Upper lobe of left lung (tissue), 6 donors: ENCODE results near the gene TMEM140. TPM values are rescaled to one million over a fixed set of nuclear protein-coding genes. Genes with fewer than 3 reads are reported as not detected.

Experiments
- ATAC-seq, 2 donors: fragments of 200-7000 bp; cut with Tn5 transposase; one replicate each; pipeline ENCODE4 v1.9.1; 2022; ENCODE audit warnings: mild to moderate bottlenecking in 2 of 2, moderate library complexity in 2 of 2; ENCODE audit not compliant: low FRiP score in 2 of 2
- DNase-seq, 2 donors: peaks; one replicate each; pipeline ENCODE4 v3.0.0-alpha.2; 2019 to 2020
- H3K27ac ChIP-seq, 4 donors: fragments of 200-600 bp; sonication (generic); one replicate each; pipeline ENCODE4 v1.5.1; 2016 to 2019
- H3K27me3 ChIP-seq, 4 donors: fragments of 200-600 bp; sonication (generic); one replicate each; pipeline ENCODE4 v1.5.1; 2017 to 2019
- H3K36me3 ChIP-seq, 4 donors: fragments of 200-600 bp; sonication (generic); one replicate each; pipeline ENCODE4 v1.5.1; 2016 to 2019
- H3K4me1 ChIP-seq, 4 donors: fragments of 200-600 bp; sonication (generic); one replicate each; pipeline ENCODE4 v1.5.1; 2018 to 2019
- H3K4me3 ChIP-seq, 4 donors: fragments of 200-600 bp; sonication (generic); one replicate each; pipeline ENCODE4 v1.5.1; 2017 to 2019; ENCODE audit warnings: mild to moderate bottlenecking in 2 of 4, moderate library complexity in 1 of 4
- H3K9me3 ChIP-seq, 4 donors: fragments of 200-600 bp; sonication (generic); one replicate each; pipeline ENCODE4 v1.5.1; 2018 to 2019
- EP300 ChIP-seq, 4 donors: sonication (generic); formaldehyde crosslinking; IDR thresholded peaks; one replicate each; pipeline ENCODE4 v1.5.1; 2017; ENCODE audit warnings: antibody characterized with exemption in 4 of 4, control low read depth in 2 of 4
- POLR2A ChIP-seq, 4 donors: fragments of 450-650 bp; IDR thresholded peaks; one replicate each; pipeline ENCODE4 v1.5.1; 2016 to 2017; ENCODE audit warnings: antibody characterized with exemption in 4 of 4, mild to moderate bottlenecking in 2 of 4
- POLR2AphosphoS5 ChIP-seq, 2 donors: sonication (generic); formaldehyde crosslinking; IDR thresholded peaks; one replicate each; pipeline ENCODE4 v1.5.1; 2017; ENCODE audit warnings: antibody characterized with exemption in 2 of 2
- WGBS, 2 donors: methylation state at CpG; one replicate each; pipeline ENCODE4 v1.1.5; 2017 to 2018; 5-methylcytosine and 5-hydroxymethylcytosine counted together
- total RNA-seq, 6 donors: library from RNA; depleted of rRNA in 4 of 6; stranded (reverse); fragments of >200 nt in 4 of 6; gene quantifications; one replicate each; pipeline versions ENCODE4 v1.1.0 to v1.2.1, GENCODE V29; 2016 to 2021
- TF ChIP-seq, protein P1 (sequence below), 6 experiments: fragments of 450-650 bp in 4 of 6; fragments of 200-600 bp in 2 of 6; sonication (generic) in 2 of 6; IDR thresholded peaks; one replicate each; pipeline ENCODE4 v1.5.1; 2016 to 2019; ENCODE audit warnings: antibody characterized with exemption in 6 of 6
- donor health status: DM: no; HTN: no; CAD: no; lungs with moderate emphysema.
- donor health status: DM: no; HTN: yes; CAD: no; lungs with severe emphysema.

Gene TMEM140
- total RNA-seq, 6 donors from 2014 or later, result 25.2 to 59.2 (median 32.4) TPM

GRCh38 chr7:135181261-135181928 is 33.5 kb downstream of the TMEM140 start:
- TF ChIP-seq POLR2AphosphoS5 (IDR thresholded peaks at IDR 0.05), result no peak
- no peak for TF ChIP-seq POLR2A (IDR thresholded peaks at IDR 0.05)
- TF ChIP-seq EP300 (IDR thresholded peaks at IDR 0.05), result no peak
- TF ChIP-seq, protein P1, sequence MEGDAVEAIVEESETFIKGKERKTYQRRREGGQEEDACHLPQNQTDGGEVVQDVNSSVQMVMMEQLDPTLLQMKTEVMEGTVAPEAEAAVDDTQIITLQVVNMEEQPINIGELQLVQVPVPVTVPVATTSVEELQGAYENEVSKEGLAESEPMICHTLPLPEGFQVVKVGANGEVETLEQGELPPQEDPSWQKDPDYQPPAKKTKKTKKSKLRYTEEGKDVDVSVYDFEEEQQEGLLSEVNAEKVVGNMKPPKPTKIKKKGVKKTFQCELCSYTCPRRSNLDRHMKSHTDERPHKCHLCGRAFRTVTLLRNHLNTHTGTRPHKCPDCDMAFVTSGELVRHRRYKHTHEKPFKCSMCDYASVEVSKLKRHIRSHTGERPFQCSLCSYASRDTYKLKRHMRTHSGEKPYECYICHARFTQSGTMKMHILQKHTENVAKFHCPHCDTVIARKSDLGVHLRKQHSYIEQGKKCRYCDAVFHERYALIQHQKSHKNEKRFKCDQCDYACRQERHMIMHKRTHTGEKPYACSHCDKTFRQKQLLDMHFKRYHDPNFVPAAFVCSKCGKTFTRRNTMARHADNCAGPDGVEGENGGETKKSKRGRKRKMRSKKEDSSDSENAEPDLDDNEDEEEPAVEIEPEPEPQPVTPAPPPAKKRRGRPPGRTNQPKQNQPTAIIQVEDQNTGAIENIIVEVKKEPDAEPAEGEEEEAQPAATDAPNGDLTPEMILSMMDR (IDR thresholded peaks at IDR 0.05), result no peak
- Histone ChIP-seq H3K4me1 (no peaks in the 10 kb centered on the region), H3K27me3 (no peaks in the 10 kb centered on the region), H3K9me3 (peaks cover 12 to 36% (median 30%) of the 10 kb centered on the region in 4 donors), H3K27ac (no peak overlapping the region), H3K36me3 (peaks cover 19 to 54% (median 46%) of the 10 kb centered on the region in 4 donors), H3K4me3 (no peak overlapping the region)
- ATAC-seq (no peak), DNase-seq (no peak)
- 93 to 94% methylated on average over 3 of the region's 3 CpGs for WGBS, 2 donors

GRCh38 chr7:135181929-135182678 is 34.2 kb downstream of the TMEM140 start:
- TF ChIP-seq EP300 (IDR thresholded peaks at IDR 0.05), result no peak
- TF ChIP-seq, protein P1 (IDR thresholded peaks at IDR 0.05), result no peak
- no peak for TF ChIP-seq POLR2A (IDR thresholded peaks at IDR 0.05)
- no peak for TF ChIP-seq POLR2AphosphoS5 (IDR thresholded peaks at IDR 0.05)
- peak in 1 of 2 donors; percentile 74 for DNase-seq
- H3K9me3 ChIP-seq, result peaks cover 12 to 36% (median 30%) of the 10 kb centered on the region in 4 donors
- no peak overlapping the region for H3K27ac ChIP-seq
- H3K4me3 ChIP-seq, result no peak overlapping the region
- no peaks in the 10 kb centered on the region for H3K27me3 ChIP-seq
- H3K36me3 ChIP-seq, result peaks cover 24 to 57% (median 53%) of the 10 kb centered on the region in 4 donors
- no peak for ATAC-seq
- 98% methylated on average over 17 to 30 of the region's 31 CpGs for WGBS, 2 donors
- H3K4me1 ChIP-seq, result no peaks in the 10 kb centered on the region

DNA sequence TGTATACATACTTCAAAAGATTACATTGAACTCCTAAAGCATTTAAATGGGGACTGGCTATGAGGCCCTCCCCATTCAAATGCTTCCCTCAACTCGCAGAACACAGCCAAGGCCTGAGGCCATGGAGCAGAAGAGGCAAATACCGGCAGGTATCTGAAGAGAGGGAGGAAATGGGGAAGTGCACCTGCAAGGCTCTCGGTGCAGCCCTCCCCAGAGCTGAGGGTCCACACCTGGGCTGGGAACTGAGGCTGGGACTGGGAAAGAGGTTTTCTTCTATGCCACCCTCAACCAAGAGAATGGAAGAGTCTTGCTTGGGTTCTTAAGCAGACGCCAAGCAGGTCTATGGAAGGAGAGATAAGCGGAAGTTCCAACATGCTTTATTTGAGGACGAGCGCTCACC is 35.6 kb downstream of the TMEM140 start:
- H3K9me3 ChIP-seq, result peaks cover 12 to 36% (median 30%) of the 10 kb centered on the region in 4 donors
- H3K4me3 ChIP-seq, result no peak overlapping the region
- ATAC-seq (no peak), DNase-seq (no peak)
- 93 to 96% methylated on average over 7 of the region's 7 CpGs for WGBS, 2 donors
- no peaks in the 10 kb centered on the region for H3K27me3 ChIP-seq
- no peaks in the 10 kb centered on the region for H3K4me1 ChIP-seq
- H3K27ac ChIP-seq, result no peak overlapping the region
- peaks cover 30 to 70% (median 65%) of the 10 kb centered on the region in 4 donors for H3K36me3 ChIP-seq
- TF ChIP-seq EP300 (IDR thresholded peaks at IDR 0.05) (no peak), POLR2AphosphoS5 (IDR thresholded peaks at IDR 0.05) (no peak), POLR2A (IDR thresholded peaks at IDR 0.05) (no peak)
- TF ChIP-seq, protein P1 (IDR thresholded peaks at IDR 0.05), result no peak

DNA sequence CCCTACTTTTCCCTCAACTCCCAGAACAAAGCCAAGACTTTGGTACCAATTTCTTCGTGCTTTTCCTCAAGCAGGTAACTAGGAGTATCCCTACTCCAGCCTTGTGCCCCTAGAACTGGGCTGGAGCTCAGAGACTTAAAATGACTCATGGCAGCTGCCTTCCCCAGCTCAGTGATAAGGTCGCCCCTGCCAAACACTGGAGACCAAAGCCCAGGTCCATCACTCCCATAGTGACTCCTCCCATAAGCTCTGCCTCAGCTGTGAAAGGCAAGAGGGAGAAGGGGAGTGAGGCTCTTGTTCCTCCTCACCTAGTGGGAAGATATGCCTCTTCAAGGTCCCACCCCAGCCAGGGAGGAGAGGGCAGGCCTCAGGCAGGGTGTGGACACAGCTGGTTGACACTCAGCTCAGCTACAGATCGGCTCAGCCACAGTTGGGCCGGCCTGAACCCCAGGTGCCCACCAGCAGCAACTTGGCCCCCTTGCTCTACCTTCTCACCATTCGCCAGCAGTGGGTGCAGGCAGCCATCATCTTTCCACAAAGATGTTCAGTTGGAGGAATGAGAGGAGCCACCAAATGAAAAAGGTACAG is 36.5 kb downstream of the TMEM140 start:
- no peak overlapping the region for H3K27ac ChIP-seq
- 90 to 97% methylated on average over 5 of the region's 5 CpGs for WGBS, 2 donors
- no peak for DNase-seq
- H3K9me3 ChIP-seq, result peaks cover 12 to 32% (median 30%) of the 10 kb centered on the region in 4 donors
- H3K27me3 ChIP-seq, result no peaks in the 10 kb centered on the region
- no peak for TF ChIP-seq POLR2AphosphoS5 (IDR thresholded peaks at IDR 0.05)
- no peak for TF ChIP-seq POLR2A (IDR thresholded peaks at IDR 0.05)
- TF ChIP-seq, protein P1 (IDR thresholded peaks at IDR 0.05), result no peak
- no peak for TF ChIP-seq EP300 (IDR thresholded peaks at IDR 0.05)
- H3K4me1 ChIP-seq, result no peaks in the 10 kb centered on the region
- no peak overlapping the region for H3K4me3 ChIP-seq
- peaks cover 38 to 78% (median 74%) of the 10 kb centered on the region in 4 donors for H3K36me3 ChIP-seq
- no peak for ATAC-seq
